ENCODE data around the gene CCL3. TPM values are rescaled to one million over a fixed set of nuclear protein-coding genes. Genes with fewer than 3 reads are reported as not detected.
"Not testable (repeated sequence)": the region's sequence is repeated elsewhere in the genome, so short reads cannot be mapped to it uniquely, and the experiment has no call there.

The CCL3 gene
- total RNA-seq, 2 experiments from 2014 or later: 230 to 253 TPM

DNA sequence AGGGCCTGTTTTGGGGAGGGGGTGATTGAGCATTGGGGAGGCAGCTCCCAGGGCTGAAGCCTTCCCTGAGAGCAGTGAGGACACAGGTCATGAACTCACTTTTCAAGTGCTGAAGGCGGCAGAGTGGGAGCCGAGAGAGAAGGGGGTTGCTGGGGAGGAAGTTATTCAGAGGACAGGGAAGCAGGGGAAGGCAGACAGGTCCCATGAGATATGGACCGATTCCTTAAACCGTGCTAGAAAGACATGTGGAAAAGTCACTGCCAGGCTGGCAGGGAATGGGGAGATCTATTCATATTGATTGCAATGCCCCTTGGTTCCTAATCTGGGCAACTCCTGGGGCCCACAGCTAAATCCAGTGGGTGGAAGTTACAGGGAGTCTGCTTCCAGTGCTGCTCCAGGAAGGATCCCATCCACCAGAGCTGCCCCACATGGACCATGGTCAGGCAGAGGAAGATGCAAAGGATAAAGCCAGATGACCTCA, 14.8 kb upstream of the CCL3 start:
- intact Hi-C loops (cut with micrococcal nuclease): no loop called here
- CTCF ChIA-PET: no interaction called here
- Mint-ChIP-seq H3K4me1 (ENCODE audit: low read depth) (peaks cover 38% of the 10 kb centered on the region), H3K4me3 (peak overlapping the region; percentile 75), H3K36me3 (ENCODE audit: low read depth) (peaks cover 12% of the 10 kb centered on the region), H3K9me3 (no peaks in the 10 kb centered on the region), H3K27me3 (peaks cover 8% of the 10 kb centered on the region), H3K27ac (peak overlapping the region; percentile 88)
- ATAC-seq (no peak), DNase-seq (no peak)
- TF ChIP-seq, protein P1, sequence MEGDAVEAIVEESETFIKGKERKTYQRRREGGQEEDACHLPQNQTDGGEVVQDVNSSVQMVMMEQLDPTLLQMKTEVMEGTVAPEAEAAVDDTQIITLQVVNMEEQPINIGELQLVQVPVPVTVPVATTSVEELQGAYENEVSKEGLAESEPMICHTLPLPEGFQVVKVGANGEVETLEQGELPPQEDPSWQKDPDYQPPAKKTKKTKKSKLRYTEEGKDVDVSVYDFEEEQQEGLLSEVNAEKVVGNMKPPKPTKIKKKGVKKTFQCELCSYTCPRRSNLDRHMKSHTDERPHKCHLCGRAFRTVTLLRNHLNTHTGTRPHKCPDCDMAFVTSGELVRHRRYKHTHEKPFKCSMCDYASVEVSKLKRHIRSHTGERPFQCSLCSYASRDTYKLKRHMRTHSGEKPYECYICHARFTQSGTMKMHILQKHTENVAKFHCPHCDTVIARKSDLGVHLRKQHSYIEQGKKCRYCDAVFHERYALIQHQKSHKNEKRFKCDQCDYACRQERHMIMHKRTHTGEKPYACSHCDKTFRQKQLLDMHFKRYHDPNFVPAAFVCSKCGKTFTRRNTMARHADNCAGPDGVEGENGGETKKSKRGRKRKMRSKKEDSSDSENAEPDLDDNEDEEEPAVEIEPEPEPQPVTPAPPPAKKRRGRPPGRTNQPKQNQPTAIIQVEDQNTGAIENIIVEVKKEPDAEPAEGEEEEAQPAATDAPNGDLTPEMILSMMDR (IDR thresholded peaks at IDR 0.05): no peak
- POLR2A ChIA-PET: interaction anchor here (6.4 kb wide), 1 partner anchor 14 kb away, joined by 64 read pairs; the partner anchor contains the start of gene CCL3

GRCh38 chr17:36104246-36104645, 14.3 kb upstream of the CCL3 start:
- H3K9me3 Mint-ChIP-seq; ATAC-seq; H3K27me3 Mint-ChIP-seq; intact Hi-C loops (cut with micrococcal nuclease); DNase-seq: not testable (repeated sequence)
- H3K4me3 Mint-ChIP-seq: peak overlapping the region; percentile 75
- POLR2A ChIA-PET: interaction anchor here (1.5 to 6.4 kb wide), 2 partner anchors 13 to 14 kb away, joined by 6 to 64 read pairs; partner anchors contain the start of gene CCL3
- H3K36me3 Mint-ChIP-seq (ENCODE audit: low read depth): peaks cover 12% of the 10 kb centered on the region
- CTCF ChIA-PET: interaction anchor here (2.2 kb wide), 1 partner anchor 45 kb away, joined by 8 read pairs; no protein-coding TSS in a partner anchor
- H3K27ac Mint-ChIP-seq: peak overlapping the region; percentile 88
- H3K4me1 Mint-ChIP-seq (ENCODE audit: low read depth): peaks cover 43% of the 10 kb centered on the region

GRCh38 chr17:36103401-36103975, 13.5 kb upstream of the CCL3 start, which contains the start of gene CCL4:
Gene CCL4, plus strand, starts transcription at chr17:36103827. Its CDS starts 79 bp downstream, at chr17:36103906.
- ChIA-PET CTCF (interaction anchor here (1.4 to 2.2 kb wide), 2 partner anchors 31 to 45 kb away, joined by 7 to 8 read pairs; no protein-coding TSS in a partner anchor), POLR2A (interaction anchor here (1.5 to 6.4 kb wide), 2 partner anchors 12 to 15 kb away, joined by 6 to 64 read pairs; partner anchors contain the start of gene CCL3)
- intact Hi-C loops (cut with micrococcal nuclease); H3K27me3 Mint-ChIP-seq; H3K9me3 Mint-ChIP-seq: not testable (repeated sequence)
- Mint-ChIP-seq H3K4me3 (peak within 1 kb of the TSS; percentile 75), H3K4me1 (ENCODE audit: low read depth) (peaks cover 45% of the 10 kb centered on the region), H3K36me3 (ENCODE audit: low read depth) (peaks cover 12% of the 10 kb centered on the region), H3K27ac (peak within 1 kb of the TSS; percentile 88)
- DNase-seq (peak; percentile 69), ATAC-seq (peak; percentile 74)

- POLR2A ChIA-PET: interaction anchor here (1.2 kb wide), 1 partner anchor 11 kb away, joined by 4 read pairs; no protein-coding TSS in a partner anchor
- intact Hi-C loops (cut with micrococcal nuclease): loop anchor here (10.0 kb wide), 2 partner anchors 96 to 204 kb away; partner anchors contain the start of genes CCL3L1 and CCL3L3
Measured at GRCh38 chr17:36099004-36099403, 9.1 kb upstream of the CCL3 start.

GRCh38 chr17:36095992-36096391, 6.0 kb upstream of the CCL3 start:
- CTCF ChIA-PET: interaction anchor here (1.0 to 1.5 kb wide), 2 partner anchors 10 to 120 kb away, joined by 3 to 6 read pairs; no protein-coding TSS in a partner anchor

More at GRCh38 chr17:36099004-36099403, 9.1 kb upstream of the CCL3 start:
- ATAC-seq; H3K4me3 Mint-ChIP-seq; H3K9me3 Mint-ChIP-seq; H3K27ac Mint-ChIP-seq; DNase-seq; H3K27me3 Mint-ChIP-seq; H3K36me3 Mint-ChIP-seq (ENCODE audit: low read depth): not testable (repeated sequence)
- CTCF ChIA-PET: interaction anchor here (2.5 kb wide), 1 partner anchor 27 kb away, joined by 13 read pairs; no protein-coding TSS in a partner anchor
- peaks cover 37% of the 10 kb centered on the region for H3K4me1 Mint-ChIP-seq (ENCODE audit: low read depth)

DNA sequence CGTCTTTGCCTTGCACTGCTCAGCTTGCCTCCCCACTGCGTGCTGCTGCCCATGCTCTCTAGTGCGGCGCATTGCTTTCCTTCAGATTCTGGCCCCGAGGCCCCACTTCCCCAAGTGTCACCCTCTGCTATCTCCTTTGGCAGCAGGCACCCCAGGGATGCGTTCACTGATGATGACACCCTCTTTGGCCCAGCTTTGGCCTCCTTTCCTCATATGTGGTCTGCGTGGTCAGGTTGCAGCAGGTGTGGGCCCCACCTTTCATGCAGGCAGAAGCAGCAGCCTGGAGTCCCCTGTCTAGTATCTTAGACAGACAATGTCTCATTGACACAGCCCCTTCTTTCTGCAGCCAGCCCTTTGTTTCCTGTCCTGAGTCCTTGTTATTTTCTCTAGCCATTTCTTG, 4.8 kb upstream of the CCL3 start:
- ChIA-PET POLR2A (no interaction called here), CTCF (no interaction called here)
- DNase-seq (peak; percentile 36), ATAC-seq (no peak)
- no peak overlapping the region for H3K4me3 Mint-ChIP-seq
- no peaks in the 10 kb centered on the region for H3K9me3 Mint-ChIP-seq
- peaks cover 8% of the 10 kb centered on the region for H3K27me3 Mint-ChIP-seq
- intact Hi-C loops (cut with micrococcal nuclease): loop anchor here (10.0 kb wide), 2 partner anchors 100 to 200 kb away; partner anchors contain the start of genes CCL3L1 and CCL3L3
- TF ChIP-seq, protein P1 (IDR thresholded peaks at IDR 0.05): no peak
- no peaks in the 10 kb centered on the region for H3K36me3 Mint-ChIP-seq (ENCODE audit: low read depth)
- H3K4me1 Mint-ChIP-seq (ENCODE audit: low read depth): peaks cover 55% of the 10 kb centered on the region
- peak overlapping the region; percentile 51 for H3K27ac Mint-ChIP-seq

More at GRCh38 chr17:36095992-36096391, 6.0 kb upstream of the CCL3 start:
- Mint-ChIP-seq H3K4me1 (ENCODE audit: low read depth) (peaks cover 49% of the 10 kb centered on the region), H3K27ac (peak overlapping the region; percentile 22), H3K9me3 (no peaks in the 10 kb centered on the region), H3K36me3 (ENCODE audit: low read depth) (no peaks in the 10 kb centered on the region), H3K4me3 (no peak overlapping the region), H3K27me3 (peaks cover 8% of the 10 kb centered on the region)
- intact Hi-C loops (cut with micrococcal nuclease): loop anchor here (10.0 kb wide), 2 partner anchors 99 to 201 kb away; partner anchors contain the start of genes CCL3L1 and CCL3L3
- ATAC-seq (no peak), DNase-seq (no peak)
- TF ChIP-seq, protein P1 (IDR thresholded peaks at IDR 0.05): no peak
- POLR2A ChIA-PET: interaction anchor here (1.2 kb wide), 1 partner anchor 22 kb away, joined by 3 read pairs; no protein-coding TSS in a partner anchor
